ENCODE data around the gene TRIP13.

TRIP13 gene

GRCh38 chr5:885529-885928, 7.2 kb upstream of the TRIP13 start:
- H3K4me3 ChIP-seq (ENCODE audit: insufficient read length, low read depth), result no peak overlapping the region
- H3K4me1 ChIP-seq (ENCODE audit: insufficient read depth, insufficient read length), result no peaks in the 10 kb centered on the region
- no peak for DNase-seq (ENCODE audit: low read depth, low spot score)
- TF ChIP-seq SUZ12 (IDR thresholded peaks at IDR 0.05; ENCODE audit: extremely low read depth, insufficient read depth, insufficient read length) (no peak), ZNF274 (IDR thresholded peaks at IDR 0.05; ENCODE audit: low read depth, low read length) (no peak), YY1 (IDR thresholded peaks at IDR 0.05; ENCODE audit: insufficient read depth, insufficient read length) (no peak)
- no peak overlapping the region for H3K9ac ChIP-seq (ENCODE audit: insufficient read length, low read depth)
- no peaks in the 10 kb centered on the region for H3K27me3 ChIP-seq (ENCODE audit: insufficient read depth, insufficient read length)
- no peaks in the 10 kb centered on the region; the same call in 1 of the 2 replicates for H3K9me3 ChIP-seq (ENCODE audit: insufficient read depth, low read length)
- H3K36me3 ChIP-seq (ENCODE audit: insufficient read depth, insufficient read length, low read length), result peaks cover 100% of the 10 kb centered on the region

- no peak overlapping the region for H3K9ac ChIP-seq (ENCODE audit: insufficient read length, low read depth)
- no peak for TF ChIP-seq YY1 (IDR thresholded peaks at IDR 0.05; ENCODE audit: insufficient read depth, insufficient read length)
- no peak for TF ChIP-seq SUZ12 (IDR thresholded peaks at IDR 0.05; ENCODE audit: extremely low read depth, insufficient read depth, insufficient read length)
- no peak for TF ChIP-seq ZNF274 (IDR thresholded peaks at IDR 0.05; ENCODE audit: low read depth, low read length)
- H3K36me3 ChIP-seq (ENCODE audit: insufficient read depth, insufficient read length, low read length), result peaks cover 100% of the 10 kb centered on the region
- no peaks in the 10 kb centered on the region for H3K27me3 ChIP-seq (ENCODE audit: insufficient read depth, insufficient read length)
- no peaks in the 10 kb centered on the region; the same call in 1 of the 2 replicates for H3K9me3 ChIP-seq (ENCODE audit: insufficient read depth, low read length)
- DNase-seq (ENCODE audit: low read depth, low spot score), result no peak
- H3K4me1 ChIP-seq (ENCODE audit: insufficient read depth, insufficient read length), result peaks cover 2% of the 10 kb centered on the region
- H3K4me3 ChIP-seq (ENCODE audit: insufficient read length, low read depth), result no peak overlapping the region
Measured at GRCh38 chr5:886036-886435, 6.6 kb upstream of the TRIP13 start.

GRCh38 chr5:886716-887325, 5.9 kb upstream of the TRIP13 start:
- TF ChIP-seq SUZ12 (IDR thresholded peaks at IDR 0.05; ENCODE audit: extremely low read depth, insufficient read depth, insufficient read length) (no peak), YY1 (IDR thresholded peaks at IDR 0.05; ENCODE audit: insufficient read depth, insufficient read length) (no peak), ZNF274 (IDR thresholded peaks at IDR 0.05; ENCODE audit: low read depth, low read length) (no peak)
- DNase-seq (ENCODE audit: low read depth, low spot score), result no peak
- Histone ChIP-seq H3K9me3 (ENCODE audit: insufficient read depth, low read length) (no peaks in the 10 kb centered on the region; the same call in 1 of the 2 replicates), H3K4me3 (ENCODE audit: insufficient read length, low read depth) (no peak overlapping the region), H3K27me3 (ENCODE audit: insufficient read depth, insufficient read length) (no peaks in the 10 kb centered on the region), H3K4me1 (ENCODE audit: insufficient read depth, insufficient read length) (peaks cover 5% of the 10 kb centered on the region), H3K36me3 (ENCODE audit: insufficient read depth, insufficient read length, low read length) (peaks cover 97% of the 10 kb centered on the region), H3K9ac (ENCODE audit: insufficient read length, low read depth) (no peak overlapping the region)

GRCh38 chr5:887947-888637, 4.6 kb upstream of the TRIP13 start:
- Histone ChIP-seq H3K4me1 (ENCODE audit: insufficient read depth, insufficient read length) (peaks cover 5% of the 10 kb centered on the region), H3K9me3 (ENCODE audit: insufficient read depth, low read length) (no peaks in the 10 kb centered on the region; the same call in 1 of the 2 replicates), H3K9ac (ENCODE audit: insufficient read length, low read depth) (no peak overlapping the region), H3K27me3 (ENCODE audit: insufficient read depth, insufficient read length) (no peaks in the 10 kb centered on the region), H3K36me3 (ENCODE audit: insufficient read depth, insufficient read length, low read length) (peaks cover 84% of the 10 kb centered on the region), H3K4me3 (ENCODE audit: insufficient read length, low read depth) (no peak overlapping the region)
- DNase-seq (ENCODE audit: low read depth, low spot score), result no peak
- TF ChIP-seq SUZ12 (IDR thresholded peaks at IDR 0.05; ENCODE audit: extremely low read depth, insufficient read depth, insufficient read length) (no peak), ZNF274 (IDR thresholded peaks at IDR 0.05; ENCODE audit: low read depth, low read length) (no peak), YY1 (IDR thresholded peaks at IDR 0.05; ENCODE audit: insufficient read depth, insufficient read length) (no peak)

- no peak overlapping the region for H3K9ac ChIP-seq (ENCODE audit: insufficient read length, low read depth)
- peaks cover 82% of the 10 kb centered on the region for H3K36me3 ChIP-seq (ENCODE audit: insufficient read depth, insufficient read length, low read length)
- H3K9me3 ChIP-seq (ENCODE audit: insufficient read depth, low read length), result no peaks in the 10 kb centered on the region; the same call in 1 of the 2 replicates
- DNase-seq (ENCODE audit: low read depth, low spot score), result no peak
- no peak for TF ChIP-seq YY1 (IDR thresholded peaks at IDR 0.05; ENCODE audit: insufficient read depth, insufficient read length)
- no peak for TF ChIP-seq ZNF274 (IDR thresholded peaks at IDR 0.05; ENCODE audit: low read depth, low read length)
- no peak for TF ChIP-seq SUZ12 (IDR thresholded peaks at IDR 0.05; ENCODE audit: extremely low read depth, insufficient read depth, insufficient read length)
- H3K4me3 ChIP-seq (ENCODE audit: insufficient read length, low read depth), result no peak overlapping the region
- H3K27me3 ChIP-seq (ENCODE audit: insufficient read depth, insufficient read length), result no peaks in the 10 kb centered on the region
- H3K4me1 ChIP-seq (ENCODE audit: insufficient read depth, insufficient read length), result peaks cover 6% of the 10 kb centered on the region
Measured at GRCh38 chr5:888638-889035, 4.0 kb upstream of the TRIP13 start.

- Histone ChIP-seq H3K36me3 (ENCODE audit: insufficient read depth, insufficient read length, low read length) (peaks cover 82% of the 10 kb centered on the region), H3K9ac (ENCODE audit: insufficient read length, low read depth) (no peak overlapping the region), H3K4me1 (ENCODE audit: insufficient read depth, insufficient read length) (peaks cover 11% of the 10 kb centered on the region), H3K4me3 (ENCODE audit: insufficient read length, low read depth) (no peak overlapping the region), H3K9me3 (ENCODE audit: insufficient read depth, low read length) (no peaks in the 10 kb centered on the region), H3K27me3 (ENCODE audit: insufficient read depth, insufficient read length) (no peaks in the 10 kb centered on the region)
- DNase-seq (ENCODE audit: low read depth, low spot score), result no peak
- TF ChIP-seq YY1 (IDR thresholded peaks at IDR 0.05; ENCODE audit: insufficient read depth, insufficient read length) (no peak), SUZ12 (IDR thresholded peaks at IDR 0.05; ENCODE audit: extremely low read depth, insufficient read depth, insufficient read length) (no peak), ZNF274 (IDR thresholded peaks at IDR 0.05; ENCODE audit: low read depth, low read length) (no peak)
Measured at GRCh38 chr5:889075-889710, 3.5 kb upstream of the TRIP13 start.

All from NT2/D1 (cell line).